ENCODE results near the gene TIPARP.
"Not testable (repeated sequence)": the region's sequence is repeated elsewhere in the genome, so short reads cannot be mapped to it uniquely, and the experiment has no call there.

Gene TIPARP

DNA sequence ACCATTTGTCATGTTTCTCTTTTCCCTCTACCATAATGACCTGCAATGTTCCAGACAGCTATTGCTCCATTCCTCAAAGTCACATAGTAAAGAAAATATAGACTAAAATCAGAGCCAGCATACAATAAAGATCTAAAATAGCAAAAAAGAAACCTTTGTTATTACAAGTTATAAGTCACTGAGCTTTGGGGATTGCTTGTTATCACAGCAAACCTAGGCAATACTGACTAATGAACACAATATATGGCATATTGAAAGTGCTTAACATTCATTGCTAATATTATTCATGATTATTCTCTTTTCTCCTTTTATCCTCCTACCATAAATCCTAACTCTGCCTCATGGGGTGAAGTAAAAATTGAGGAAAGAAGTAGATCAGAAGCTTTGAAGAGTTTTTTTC is 27.4 kb upstream of the TIPARP start:
- DNase-seq (ENCODE audit: low read depth) = no peak

DNA sequence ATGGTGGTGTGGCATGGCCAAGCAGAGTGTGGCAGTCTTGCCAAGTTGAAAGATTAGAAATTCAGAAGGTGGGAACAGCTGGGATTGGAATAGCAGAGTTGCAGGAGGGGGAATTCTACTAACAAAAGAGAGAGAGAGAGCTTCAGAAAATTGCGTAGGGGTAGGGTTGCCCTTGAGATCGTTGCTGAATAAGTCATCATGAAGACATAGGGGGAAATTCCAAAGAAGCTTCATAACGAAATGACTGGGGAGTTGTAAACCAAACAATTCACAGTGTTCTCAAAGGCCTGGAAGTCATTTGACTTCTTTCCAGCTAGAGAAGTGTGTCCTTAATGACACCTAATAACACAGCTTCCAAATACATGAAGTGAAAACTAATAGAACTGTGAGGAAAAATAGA is 26.3 kb upstream of the TIPARP start:
- no peak for DNase-seq (ENCODE audit: low read depth)

DNA sequence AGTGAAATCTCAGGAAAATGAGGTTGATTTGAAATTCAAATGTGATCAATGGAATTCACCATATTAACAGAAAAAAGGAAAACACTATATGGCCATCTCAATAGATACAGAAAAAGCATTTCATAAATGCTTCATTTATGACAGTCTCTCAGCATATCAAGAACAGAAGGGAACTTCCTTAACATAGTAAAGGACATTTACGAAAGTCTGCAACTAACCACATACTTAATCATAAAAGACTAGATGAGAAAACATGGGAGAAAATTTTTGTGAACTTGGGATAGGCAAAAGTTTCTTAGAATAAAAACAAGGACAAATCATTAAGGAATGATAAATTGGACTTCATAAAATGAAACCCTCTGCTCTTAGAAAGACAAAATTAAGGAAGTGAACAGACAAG is 24.7 kb upstream of the TIPARP start:
- DNase-seq (ENCODE audit: low read depth) = no peak

DNA sequence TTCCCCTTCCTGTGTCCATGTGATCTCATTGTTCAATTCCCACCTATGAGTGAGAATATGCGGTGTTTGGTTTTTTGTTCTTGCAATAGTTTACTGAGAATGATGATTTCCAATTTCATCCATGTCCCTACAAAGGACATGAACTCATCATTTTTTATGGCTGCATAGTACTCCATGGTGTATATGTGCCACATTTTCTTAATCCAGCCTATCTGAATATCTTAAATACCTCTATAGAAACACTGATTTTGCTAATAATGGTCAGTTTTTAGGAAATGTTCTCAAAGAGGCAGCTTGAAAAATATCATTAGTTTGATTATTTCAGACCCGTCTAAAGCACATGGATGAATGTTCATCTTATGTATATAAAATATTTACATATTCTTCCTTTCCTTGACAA is 21.7 kb upstream of the TIPARP start:
- not testable (repeated sequence) for DNase-seq (ENCODE audit: low read depth)

DNA sequence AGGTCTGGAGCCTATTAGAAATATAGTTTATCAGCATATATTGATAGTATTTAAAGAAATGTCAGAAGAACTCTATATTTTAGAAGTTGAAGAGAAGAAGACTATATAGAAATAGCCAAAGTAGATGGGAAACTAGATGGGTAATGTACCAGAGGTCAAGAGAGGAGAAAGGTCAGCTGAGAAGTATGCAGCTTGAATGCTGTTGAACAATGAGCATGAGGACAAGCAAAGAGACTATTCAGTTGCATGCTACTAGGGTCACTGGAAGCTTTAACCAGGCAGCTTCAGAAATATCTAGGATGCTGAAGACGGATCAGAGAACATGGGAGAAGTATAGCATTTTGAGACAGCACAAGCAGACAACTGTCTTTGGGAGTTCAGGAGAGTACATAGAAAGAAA is 19.6 kb upstream of the TIPARP start:
- no peak for DNase-seq (ENCODE audit: low read depth)

DNA sequence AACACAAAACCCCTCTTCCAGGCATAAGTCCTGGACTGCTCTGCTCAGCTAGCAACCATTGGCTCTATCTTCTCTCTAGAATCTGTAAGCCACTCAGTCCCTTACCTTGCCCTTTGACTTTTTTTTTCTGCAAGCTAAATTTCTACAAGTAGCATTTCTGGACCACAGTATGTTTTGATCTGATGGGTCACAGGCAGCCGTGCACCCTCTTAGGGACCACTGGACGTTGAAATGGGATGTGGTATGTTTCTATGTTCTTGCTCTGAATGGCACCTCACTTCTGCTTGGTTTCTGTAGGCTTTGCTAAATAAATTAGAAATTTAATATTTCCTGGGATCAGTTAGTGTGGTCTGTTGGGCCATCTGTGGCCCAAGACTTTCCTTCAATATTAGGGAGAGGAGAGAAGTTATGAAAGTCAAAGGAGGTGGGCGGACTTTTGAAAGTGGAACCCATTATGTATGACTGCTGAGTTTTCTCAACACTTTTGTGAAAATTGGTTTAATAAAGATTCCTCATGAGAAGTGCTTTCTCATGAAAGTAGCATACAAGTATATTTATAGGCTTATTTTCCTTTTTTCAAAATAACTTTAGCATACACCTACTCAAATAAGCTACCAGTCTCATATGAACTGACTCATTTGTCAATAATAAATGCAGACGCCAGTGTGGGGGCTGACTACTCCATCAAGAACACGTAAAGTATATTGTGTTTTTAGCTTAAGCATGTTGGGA is 18.4 kb upstream of the TIPARP start:
- DNase-seq (ENCODE audit: low read depth) = no peak

DNA sequence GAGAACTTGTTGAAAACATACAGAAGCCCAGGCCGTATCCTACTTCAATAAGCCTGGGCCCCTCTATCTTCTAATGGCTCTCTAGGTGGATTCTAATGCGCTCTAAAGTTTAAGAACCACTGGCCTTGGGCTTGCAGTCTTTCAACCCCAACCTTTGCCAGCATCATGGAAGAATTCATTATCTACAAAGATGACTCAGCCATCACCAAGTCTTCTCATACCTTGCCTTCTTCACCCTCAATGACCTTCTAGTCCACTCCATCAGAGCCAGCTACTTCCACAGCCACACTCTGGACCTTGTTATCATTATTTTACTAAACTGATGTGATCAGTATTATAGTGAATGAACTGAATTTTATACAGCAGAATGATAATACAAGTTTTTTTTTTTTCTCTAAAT is 16.9 kb upstream of the TIPARP start:
- DNase-seq (ENCODE audit: low read depth) = no peak

DNA sequence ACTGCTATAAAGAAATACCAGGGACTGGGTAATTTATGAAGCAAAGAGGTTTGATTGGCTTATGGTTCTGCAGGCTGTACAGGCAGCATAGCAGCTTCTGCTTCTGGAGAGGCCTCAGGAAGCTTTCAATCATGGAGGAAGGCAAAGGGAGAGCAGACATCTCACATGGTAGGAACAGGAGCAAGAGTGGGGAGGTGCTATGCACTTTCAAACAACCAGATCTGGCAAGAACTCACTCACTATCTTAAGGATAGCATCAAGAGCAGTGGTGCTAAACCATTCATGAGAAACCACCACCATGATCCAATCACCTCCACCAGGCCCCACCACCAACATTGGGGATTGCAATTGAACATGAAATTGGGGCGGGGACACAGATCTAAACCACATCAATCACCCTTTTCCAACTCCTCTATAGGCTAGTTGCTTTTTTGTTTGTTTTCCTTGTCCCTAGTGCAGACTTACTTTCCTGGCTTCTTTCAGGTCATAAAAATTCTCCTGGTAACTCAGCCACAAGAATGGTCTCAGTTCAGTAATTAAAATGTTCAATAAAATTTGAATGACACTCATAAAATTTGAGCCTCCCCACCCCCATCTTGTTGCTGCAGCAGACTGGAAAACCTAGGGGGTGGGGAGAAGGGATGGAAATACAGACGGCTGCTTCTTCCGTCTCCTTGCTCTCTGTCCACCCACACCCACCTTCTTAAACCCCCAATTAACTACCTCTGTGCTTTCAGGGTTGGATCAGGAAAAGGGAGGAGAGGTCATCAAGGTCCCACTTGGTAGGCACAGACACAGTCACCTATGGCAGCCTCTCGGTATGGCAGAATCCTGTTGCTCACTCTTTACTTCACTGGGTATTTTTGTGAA is 16.3 kb upstream of the TIPARP start:
- DNase-seq (ENCODE audit: low read depth) = no peak

DNA sequence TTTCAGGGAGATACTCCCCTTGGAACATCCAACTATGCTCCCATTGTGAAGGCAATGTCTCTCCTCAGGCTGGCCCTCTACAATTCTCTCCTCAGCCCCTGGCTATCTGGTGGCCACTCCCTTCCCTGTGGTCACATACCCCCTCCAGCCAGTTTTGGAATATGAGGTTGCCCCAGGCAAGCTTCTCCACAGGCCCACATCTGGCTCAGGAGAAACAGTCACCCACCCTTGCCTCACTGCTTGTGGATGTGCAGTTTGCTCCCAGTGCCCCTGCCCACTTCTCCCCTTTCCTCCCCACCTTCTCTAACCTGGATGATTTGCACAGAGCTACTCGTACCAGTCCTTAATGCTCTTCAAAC is 15.7 kb upstream of the TIPARP start:
- no peak for DNase-seq (ENCODE audit: low read depth)

DNA sequence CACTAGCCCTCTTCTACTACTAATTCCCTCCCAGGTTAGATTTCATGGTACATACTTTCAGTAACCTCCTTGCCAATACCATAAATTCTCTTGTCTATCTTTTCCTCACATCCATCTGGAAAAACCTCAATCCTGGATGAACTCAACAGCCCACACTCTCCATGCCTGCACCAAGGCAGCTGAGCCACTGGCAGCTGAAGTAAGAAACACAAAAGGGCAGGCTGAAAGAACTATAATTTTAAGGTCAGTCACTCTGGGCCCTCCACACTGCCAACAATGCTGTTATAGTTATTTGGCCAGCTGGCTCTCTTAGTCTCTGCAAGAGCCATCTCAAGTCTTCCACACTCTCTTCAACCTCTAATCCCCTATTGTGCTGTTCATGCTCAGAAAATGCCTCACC is 15.1 kb upstream of the TIPARP start:
- no peak for DNase-seq (ENCODE audit: low read depth)

DNA sequence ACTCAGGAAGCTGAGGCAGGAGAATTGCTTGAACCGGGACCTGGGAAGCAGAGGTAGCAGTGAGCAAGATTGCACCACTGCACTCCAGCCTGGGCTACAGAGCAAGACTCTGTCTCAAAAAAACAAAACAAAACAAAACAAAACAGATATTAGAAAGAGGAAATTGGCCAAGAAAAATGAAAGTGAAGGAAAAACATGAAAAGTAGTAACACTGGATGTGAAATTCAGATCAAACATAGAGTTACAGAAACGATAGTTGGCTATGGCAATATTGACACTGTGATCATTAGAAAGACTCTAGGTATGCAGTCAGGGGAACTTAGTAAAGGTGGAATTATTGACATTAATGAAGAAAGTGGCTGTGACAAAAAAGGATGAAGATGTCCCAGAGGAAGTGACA is 13.2 kb upstream of the TIPARP start:
- DNase-seq (ENCODE audit: low read depth) = no peak

DNA sequence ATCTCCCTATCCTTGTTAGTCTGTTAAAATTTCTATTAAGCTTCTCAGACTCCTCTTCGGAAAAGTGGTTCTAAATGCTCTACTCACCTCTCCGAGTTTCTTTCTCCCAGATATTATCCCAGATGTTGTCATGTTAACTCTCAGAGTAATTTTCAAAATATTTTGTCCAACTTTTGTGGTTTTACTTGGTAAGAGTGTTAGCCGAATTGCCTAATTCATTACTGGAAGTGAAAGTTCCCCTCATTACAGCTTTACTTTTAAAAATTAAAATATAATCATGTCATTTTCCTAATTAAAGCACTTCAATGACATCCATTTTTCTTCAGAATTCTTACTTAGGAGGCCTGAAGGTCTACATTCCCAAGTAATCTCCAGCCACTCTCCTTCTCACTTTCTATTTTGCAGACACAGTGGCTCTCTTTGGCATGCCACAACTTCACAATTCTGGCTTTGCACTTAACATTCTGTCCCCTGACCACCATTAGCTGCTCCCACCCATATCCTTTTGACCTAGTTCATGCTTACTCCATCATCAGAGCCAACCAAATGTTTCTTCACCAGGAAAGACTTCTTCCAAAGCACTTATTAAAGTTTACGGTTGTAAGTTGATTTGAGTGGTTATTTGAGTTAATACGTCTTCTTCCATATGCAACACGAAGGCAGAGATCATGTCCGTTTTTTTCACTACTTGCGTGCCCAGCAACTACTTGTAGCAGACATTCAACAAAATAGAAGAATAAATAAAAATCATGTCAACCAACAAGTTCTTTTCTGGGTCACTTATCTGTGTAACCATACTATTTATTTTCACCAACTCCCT is 10.2 kb upstream of the TIPARP start:
- DNase-seq (ENCODE audit: low read depth) = no peak

DNA sequence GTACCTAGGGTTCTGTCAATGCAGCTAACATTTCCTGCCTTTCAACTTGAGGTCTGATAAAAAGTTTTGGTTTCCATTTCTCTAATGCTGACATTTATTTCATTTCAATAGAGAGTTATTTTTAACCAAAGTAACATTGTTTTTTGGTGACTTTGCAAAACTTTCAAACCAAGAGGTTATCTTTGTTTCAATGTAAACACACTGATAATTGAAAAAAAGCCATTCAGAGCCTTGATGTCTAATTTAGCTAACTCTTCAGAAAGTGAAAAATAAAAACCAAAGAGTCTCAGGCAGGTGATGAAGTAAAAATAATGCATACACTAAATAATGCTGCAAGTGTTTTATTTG is 9.6 kb upstream of the TIPARP start:
- DNase-seq (ENCODE audit: low read depth) = no peak

DNA sequence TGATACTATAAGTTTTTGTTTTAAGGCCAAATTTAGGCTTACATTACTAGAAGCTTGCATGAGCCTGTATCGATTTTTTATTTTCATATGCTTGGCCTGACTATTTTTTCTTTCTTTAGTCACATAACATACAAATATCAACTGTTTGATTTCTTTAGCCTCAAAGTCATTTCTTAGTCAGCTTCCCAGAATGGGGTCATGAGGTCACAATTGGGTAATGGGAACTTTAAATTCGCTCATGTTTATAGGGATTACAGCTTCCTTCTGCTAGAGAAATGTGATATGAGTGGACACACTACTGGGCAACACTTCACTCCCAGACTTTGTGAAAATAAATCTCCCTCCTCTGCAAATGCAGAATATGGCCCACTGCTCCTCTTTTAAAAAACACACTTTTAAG is 9.1 kb upstream of the TIPARP start:
- DNase-seq (ENCODE audit: low read depth) = no peak

DNA sequence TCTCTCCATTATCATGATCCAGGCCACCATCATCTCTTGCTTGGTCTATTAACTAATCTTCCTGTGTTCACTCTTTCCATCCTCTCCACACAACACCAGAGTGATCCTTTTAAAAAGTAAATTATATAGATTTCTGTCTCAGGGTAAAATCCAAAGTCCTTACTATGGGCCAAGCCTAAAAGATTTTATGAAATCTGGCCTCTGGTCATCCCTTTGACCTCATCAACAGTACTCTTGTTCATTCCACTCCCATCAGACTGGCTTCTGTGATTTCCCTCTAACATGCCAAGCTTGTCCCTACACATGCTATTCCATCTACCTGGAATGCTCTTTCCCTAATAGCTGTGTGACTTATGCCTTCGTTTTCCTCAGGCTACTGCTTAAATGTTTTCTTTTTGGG is 8.3 kb upstream of the TIPARP start:
- DNase-seq (ENCODE audit: low read depth) = no peak

DNA sequence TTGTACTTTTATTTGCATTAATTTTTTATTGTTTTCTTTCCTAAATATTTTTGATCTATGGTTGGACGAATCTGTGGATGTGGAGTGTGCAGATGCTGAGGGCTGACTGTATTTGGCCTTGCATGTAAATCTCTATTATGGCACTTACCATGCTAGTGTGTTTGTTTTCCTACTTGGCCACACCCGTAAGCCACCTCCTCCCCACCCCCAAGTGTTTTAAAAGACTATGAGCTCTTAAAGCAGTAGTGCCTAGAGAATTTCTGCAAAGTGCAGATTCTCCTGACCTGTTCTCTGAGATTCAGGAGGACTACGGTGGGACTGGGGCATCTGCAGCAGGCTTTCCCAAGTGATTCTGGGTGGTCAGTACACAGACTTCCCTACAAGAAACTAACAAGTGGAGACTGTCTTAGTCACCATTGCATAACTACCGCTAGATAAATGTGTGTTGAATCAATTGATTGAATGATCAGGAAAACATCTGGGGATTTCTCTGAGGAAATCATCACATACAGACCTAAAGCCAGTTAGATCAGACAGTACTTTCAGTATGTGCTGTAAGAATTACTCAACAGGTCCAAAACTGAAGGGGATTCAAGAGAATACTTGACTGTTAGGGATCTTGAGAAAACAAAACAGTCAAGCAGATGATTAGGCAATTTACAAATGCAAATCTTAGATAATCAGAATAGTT is 6.2 kb upstream of the TIPARP start:
- no peak for DNase-seq (ENCODE audit: low read depth)

DNA sequence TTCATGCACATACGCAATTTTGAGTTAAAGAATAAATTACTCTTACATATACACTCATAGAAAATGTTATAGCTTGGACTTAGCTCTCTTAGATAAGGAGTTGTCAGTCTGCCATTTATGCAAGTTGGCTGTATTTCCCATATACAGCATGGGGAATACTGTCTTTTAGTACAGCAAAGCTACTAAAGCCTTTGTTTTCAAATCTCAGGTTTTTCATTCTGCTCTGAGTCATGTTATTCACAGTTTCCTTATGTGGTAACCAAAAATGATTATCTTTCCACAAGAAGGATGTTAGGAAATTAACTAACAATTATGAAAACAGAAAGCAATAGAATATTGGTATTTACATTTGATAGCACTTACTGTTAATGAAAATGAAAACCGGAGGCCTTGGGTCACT is 4.3 kb upstream of the TIPARP start:
- DNase-seq (ENCODE audit: low read depth) = no peak

DNA sequence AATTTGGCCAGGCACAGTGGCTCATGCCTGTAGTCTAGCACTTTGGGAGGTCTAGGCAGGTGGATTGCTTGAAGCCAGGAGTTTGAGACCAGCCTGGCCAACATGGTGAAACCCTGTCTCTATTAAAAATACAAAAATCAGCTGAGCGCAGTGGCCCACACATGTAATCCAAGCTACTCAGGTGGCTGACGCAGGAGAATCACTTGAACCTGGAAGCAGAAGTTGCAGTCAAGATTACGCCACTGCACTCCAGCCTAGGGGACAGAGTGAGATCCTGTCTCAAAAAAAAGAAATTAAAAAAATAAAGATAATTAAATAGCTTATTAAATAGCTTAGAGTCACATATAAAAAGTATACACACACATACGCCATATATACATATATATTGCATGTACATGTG is 3.7 kb upstream of the TIPARP start:
- no peak for DNase-seq (ENCODE audit: low read depth)

DNA sequence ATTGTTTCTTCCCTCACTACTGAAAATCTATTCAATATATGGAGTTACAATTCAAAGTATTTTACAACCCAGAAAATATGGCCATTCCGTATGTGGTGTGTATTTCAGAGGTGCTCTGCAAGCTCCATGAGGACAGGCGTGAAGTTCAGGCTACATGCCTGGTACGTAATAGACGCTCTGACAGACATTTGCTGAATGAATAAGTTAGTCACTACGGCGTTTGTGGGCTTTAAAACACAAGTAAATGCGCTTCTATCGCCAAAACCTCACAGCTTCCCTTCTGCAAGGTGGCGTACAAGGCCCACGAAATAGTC is 701 bp upstream of the TIPARP start:
- DNase-seq (ENCODE audit: low read depth) = no peak

DNA sequence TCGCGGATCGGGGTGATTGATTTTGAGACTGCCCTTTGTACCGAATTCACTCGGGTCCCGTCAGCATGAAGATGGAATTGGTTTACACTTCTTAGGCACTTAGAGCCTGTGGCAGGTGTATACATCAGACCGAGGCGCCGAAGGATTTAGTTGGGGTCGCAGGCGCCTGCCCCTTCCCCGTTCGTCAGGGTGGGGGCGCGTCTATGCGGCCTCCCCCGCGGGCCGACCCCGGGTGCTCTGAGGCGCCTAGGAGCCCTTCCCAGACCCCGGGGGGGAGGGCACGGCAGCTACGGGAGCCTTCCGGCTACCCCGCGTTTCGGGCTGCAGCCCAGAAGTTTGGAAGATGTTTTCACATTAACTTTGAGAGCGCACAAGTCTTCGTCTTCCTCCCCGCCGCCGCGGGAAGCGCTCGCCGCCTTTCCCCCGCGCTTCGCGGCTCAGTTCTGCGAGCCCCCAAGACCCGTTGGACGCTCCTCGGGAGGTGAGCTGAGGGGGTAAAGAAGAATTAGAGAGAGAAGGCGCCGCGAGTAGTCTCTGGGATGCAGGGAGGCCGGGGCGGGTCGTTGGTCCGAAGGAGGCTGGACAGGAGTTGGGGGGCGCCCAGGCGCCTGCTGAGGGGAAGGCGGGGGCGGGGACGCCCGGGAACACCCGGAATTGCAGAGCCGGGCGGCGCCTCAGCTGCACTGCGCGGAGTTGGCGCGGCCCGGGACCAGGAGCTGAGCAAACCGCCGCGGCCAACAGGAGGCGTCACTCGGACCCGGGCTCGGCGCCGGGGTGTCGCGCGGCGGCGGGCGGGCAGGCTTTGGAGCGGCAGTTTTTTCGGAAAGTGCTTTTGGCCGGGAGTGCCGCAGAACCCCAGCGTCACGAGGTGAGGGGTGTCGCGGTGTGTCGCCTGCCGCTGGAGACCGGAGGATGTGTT is 780 bp downstream of the TIPARP start:
- DNase-seq (ENCODE audit: low read depth) = no peak
